ENCODE results near the gene ATOH1.

ATOH1 gene

GRCh38 chr4:93828332-93828994 is at the start of gene ATOH1:
ATOH1 (plus strand) TSS chr4:93828753; CDS start chr4:93828927, 174 bp downstream.
- DNase-seq = no peak

GRCh38 chr4:93779228-93779627 is 49.3 kb upstream of the ATOH1 start:
- DNase-seq = no peak

GRCh38 chr4:93780080-93780479 is 48.5 kb upstream of the ATOH1 start:
- DNase-seq = no peak

DNA sequence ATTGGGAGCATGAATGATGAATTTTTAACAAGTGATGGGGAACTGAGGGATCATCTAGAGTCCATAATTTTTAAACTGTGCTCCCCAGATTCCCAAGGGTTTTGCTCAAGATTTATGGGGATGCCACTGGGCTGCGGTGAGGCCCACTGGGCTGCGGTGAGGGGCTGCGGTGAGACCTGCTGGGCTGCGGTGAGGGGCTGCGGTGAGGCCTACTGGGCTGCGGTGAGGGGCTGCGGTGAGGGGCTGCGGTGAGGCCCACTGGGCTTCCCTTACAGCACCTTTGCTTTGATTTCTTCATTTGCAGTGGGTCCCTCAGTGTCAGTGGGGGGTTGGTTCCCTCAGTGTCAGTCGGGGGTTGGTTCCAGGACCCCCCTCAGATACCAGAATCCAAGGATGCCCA is 47.4 kb upstream of the ATOH1 start:
- no peak for DNase-seq

DNA sequence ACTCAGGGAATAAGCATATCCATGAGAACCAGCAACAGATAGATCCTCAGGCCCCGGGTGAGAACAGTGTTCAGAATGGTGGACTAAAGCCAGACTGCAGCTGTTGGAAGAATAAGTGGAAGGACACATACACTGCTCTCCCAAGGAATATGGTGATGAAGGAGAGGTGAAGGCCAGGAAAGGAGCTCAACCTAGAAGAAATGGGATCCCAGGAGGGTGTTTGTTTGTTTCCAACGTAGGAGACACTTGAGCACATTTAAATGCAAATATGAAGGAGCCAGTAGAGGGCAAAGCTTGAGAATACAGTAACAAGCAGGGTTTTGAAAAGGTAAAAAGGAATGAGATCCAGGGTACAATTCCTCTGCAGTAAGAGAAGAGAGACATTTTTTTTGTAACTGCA is 42.4 kb upstream of the ATOH1 start:
- DNase-seq = no peak

DNA sequence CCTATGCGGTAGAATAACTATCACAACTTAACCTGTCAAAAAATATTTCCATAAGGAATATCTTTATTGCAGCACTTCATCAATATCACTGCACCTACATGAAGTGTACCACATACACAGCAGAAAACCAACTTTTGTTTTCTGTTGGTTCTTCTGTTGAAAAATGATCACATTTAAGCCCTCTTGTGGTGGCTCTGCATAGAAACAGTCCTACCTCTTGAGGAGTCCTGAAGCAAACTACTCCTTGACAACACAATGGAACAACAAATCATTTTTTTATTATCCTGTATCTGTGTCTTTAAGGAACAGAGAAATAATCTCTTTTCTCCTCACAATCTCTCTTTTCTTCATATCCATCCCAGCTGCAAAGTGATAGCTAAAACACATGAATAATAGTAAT is 39.8 kb upstream of the ATOH1 start:
- DNase-seq = no peak

GRCh38 chr4:93791570-93792195 is 36.9 kb upstream of the ATOH1 start:
- peak in 1 of 2 experiments; percentile 0 for DNase-seq

DNA sequence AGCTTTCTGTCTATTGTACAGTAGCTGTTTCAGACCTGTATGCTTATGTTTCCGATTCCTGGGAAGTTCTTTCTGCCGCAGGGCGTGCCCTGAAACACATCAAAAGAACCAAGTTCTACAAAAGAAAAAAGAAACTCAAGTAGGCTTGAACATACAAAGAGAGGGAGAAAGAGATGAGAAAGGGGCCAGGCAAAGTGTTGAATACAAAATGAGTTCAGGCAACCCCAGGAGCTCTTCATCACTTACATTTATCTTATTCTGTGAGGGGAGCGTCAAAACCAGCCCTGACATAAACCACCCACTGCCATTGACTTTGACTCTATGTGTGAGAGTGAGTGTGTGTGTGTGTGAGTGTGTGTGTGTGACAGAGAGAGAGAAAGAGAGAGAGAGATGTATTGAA is 26.5 kb upstream of the ATOH1 start:
- DNase-seq = no peak

DNA sequence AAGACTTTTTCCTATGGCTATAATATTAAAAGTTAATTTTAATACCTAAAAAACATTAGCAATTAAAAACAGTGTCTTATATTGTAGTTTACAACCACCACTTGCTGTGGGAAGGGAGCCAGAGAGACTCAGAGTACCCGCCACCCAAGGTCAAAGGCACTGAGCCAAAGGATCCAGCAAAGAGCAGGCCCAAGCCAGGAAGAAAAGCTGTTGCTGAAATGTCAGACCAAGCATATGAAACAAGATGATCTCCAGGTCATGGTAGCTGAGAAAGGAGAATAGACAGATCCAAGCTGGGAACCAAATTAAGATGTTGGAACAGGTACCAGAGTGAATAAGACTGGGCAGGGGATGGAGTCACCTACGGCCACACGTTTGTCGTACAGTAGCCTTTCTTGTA is 18.8 kb upstream of the ATOH1 start:
- DNase-seq = no peak

DNA sequence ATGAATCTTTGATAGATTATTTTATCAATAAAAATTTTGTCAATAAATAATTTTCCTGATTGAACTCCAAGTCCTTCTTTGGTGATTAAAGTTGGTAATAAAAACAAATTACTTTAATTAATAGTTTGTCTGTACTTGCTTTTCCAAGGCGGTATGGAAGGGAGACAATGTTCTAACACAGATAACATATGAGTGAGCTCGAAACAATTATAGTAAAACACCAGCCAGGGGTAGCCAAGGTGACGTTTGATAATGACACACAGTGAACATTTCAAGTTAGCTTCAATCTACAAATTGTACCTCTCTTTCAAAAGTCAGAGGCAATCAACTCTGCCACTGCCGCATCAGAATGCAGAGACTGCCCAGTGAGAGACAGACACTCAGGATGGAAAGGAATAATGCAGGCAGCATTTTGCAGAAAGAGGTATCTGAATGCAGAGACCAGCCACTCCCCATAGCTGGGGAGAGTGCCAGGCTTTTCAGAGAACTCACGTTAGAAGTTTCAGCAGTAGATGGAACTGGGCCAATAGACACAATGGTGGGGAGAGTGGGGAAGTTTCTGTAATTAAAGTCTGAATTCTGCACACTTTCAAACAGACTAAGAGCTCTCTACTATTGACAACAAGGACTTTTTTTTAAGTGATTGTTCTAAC is 18.1 kb upstream of the ATOH1 start:
- no peak for DNase-seq

- DNase-seq = no peak
Observed at GRCh38 chr4:93813092-93813491, 15.5 kb upstream of the ATOH1 start.

GRCh38 chr4:93814141-93814540 is 14.4 kb upstream of the ATOH1 start:
- no peak for DNase-seq

GRCh38 chr4:93814722-93815121 is 13.8 kb upstream of the ATOH1 start:
- no peak for DNase-seq

DNA sequence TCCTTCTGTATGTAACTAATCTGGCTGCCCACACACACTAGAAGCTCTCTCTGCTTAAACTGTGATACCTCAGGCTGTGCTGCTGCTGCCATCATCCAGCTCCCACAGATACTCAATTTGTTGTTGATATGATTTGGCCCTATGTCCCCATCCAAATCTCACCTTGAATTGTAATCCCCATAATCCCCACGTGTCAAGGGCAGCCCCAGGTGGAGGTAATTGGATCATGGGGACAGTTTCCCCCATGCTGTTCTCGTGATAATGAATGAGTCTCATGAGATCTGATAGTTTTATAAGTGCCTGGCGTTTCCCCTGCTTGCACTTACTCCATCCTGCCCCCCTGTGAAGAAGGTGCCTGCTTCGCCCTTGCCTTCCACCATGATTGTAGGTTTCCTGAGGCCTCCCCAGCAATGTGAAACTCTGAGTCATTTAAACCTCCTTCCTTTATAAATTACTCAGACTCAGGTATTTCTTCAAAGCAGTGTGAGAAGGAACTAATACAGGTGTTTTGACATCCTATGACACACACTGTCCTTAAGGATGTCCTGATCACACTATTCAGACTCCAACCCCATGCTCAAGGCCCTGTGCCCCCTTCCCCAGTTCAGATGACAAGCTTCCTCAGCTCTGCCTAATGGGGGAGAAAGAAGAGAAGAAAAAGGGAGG is 2.9 kb upstream of the ATOH1 start:
- no peak for DNase-seq

DNA sequence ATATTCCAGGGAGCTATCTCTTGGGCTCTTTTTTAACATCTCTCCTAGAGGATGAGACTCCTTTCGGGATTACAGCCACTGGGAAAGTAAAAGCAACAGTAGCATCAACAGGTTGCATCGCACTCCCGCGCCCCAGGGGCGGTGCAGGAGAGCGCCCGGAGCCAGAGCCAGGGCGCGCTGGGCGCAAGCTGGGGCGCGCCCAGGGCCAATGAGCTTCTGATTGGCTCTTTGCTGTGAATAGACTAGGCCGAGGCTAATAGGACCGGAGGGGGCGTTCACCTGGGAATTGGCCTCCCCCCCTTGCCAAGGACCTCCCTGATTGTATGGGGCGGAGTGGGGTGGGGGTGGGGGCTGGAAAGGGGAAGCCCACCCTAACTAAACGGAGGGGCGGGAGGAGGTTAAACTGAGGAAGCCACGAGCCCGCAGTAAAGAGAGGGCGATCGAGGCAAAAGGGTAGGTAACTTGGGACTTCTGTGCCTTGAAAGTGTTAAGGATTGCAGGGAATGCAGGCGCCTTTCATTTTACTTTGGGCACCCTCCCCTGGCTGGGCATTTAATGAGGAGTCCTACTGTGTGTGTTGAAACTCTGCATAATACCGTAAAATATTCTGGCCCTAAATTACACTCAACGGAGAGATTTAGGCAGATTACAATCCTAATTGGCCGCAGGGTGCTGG is 1.1 kb upstream of the ATOH1 start:
- DNase-seq = no peak

DNA sequence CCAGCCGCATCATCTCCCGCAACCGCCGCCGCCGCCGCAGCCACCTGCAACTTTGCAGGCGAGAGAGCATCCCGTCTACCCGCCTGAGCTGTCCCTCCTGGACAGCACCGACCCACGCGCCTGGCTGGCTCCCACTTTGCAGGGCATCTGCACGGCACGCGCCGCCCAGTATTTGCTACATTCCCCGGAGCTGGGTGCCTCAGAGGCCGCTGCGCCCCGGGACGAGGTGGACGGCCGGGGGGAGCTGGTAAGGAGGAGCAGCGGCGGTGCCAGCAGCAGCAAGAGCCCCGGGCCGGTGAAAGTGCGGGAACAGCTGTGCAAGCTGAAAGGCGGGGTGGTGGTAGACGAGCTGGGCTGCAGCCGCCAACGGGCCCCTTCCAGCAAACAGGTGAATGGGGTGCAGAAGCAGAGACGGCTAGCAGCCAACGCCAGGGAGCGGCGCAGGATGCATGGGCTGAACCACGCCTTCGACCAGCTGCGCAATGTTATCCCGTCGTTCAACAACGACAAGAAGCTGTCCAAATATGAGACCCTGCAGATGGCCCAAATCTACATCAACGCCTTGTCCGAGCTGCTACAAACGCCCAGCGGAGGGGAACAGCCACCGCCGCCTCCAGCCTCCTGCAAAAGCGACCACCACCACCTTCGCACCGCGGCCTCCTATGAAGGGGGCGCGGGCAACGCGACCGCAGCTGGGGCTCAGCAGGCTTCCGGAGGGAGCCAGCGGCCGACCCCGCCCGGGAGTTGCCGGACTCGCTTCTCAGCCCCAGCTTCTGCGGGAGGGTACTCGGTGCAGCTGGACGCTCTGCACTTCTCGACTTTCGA is 654 bp downstream of the ATOH1 start:
- no peak for DNase-seq

DNA sequence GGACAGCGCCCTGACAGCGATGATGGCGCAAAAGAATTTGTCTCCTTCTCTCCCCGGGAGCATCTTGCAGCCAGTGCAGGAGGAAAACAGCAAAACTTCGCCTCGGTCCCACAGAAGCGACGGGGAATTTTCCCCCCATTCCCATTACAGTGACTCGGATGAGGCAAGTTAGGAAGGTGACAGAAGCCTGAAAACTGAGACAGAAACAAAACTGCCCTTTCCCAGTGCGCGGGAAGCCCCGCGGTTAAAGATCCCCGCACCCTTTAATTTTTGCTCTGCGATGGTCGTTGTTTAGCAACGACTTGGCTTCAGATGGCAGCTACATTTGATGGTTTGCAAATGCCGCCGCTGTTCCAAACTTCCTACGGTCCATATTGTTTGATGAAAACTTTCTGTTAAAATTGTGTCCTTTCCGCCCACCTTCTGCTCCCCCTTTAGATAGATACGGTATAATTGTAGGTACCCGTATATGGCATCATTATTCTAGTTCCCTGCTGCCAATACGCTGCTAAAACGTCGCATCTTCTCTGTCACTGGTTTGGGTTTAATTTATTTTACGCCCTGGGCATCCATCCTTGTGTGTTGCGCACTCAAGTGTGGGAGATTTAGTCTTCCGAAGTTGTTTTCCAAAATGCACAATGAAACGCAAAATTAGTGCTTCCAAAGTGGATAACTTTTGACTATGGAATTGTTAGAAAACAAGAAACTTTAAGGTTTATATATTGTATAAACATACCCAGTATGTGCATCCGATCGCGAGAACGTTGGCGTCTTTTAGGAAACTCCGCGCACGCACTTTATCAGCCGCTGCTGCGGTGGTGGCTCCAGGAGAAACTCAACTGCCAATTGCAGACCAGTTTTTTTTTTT is 1.5 kb downstream of the ATOH1 start:
- DNase-seq = no peak

DNA sequence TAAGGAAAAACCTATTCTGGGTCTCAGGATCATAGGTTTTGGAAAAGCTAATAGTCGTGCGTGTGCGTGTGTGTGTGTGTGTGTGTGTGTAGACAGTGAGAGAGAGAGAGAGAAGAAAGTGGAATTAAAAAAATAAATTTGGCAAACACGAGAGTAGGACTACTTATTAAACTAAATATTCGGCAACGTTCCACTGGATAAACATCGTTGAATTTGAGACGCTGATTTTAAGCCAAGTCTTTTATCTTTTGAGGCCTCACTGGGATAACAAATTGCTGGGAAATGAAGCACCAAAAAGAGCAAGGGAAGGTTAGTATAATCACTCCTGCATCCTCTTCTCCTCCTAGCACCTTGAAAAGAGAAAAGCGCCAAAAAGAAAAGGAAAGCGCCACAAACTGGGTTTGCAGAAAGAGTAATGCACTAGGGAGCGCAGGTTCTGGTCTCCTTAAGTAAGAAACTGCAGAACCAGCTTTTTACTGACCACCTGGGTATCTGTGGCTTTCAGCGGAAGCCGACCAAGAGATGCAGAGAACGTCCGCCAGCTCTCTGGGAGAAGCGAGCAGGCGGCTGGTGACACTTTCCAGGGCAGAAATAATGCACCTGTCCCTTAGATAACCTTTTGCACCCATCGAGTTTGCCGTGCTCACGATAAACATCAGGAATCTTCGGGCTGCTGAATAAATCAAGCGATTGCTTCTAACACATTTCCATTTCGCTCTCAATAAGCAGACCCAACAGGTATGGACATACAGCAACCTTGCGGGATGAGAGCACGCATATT is 3.4 kb downstream of the ATOH1 start:
- DNase-seq = no peak

- DNase-seq = no peak
Observed at GRCh38 chr4:93834249-93835066, 5.9 kb downstream of the ATOH1 start.

DNA sequence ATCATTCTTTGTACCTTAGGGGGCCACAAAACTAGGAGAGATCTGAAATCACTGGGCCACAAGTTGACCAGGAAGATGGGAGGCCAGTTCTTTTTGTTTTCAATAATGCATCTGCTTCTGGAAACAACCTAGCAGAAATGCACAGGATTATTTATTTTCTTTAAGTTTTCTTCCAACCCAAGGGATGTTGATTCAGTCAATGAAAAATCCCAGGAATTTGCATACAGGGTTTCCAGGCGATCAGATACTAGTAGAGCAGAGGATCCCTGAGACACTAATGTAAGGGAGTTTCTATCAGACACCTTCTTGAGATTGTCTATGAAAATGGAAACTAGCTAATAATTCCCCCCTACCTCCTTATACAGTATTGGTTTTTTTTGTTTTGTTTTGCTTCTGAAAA is 7.4 kb downstream of the ATOH1 start:
- no peak for DNase-seq
